Psoas muscle (tissue), 8 donors: ENCODE data around the gene KIF17. TPM values are rescaled to one million over a fixed set of nuclear protein-coding genes. Genes with fewer than 3 reads are reported as not detected.
"Not testable (repeated sequence)": the region's sequence is repeated elsewhere in the genome, so short reads cannot be mapped to it uniquely, and the experiment has no call there.

Experiments used
- ATAC-seq, 4 donors: fragments of 200-7000 bp; cut with Tn5 transposase; one replicate each; pipeline ENCODE4 v1.9.1; 2020; ENCODE audit warnings: moderate library complexity in 3 of 4, mild to moderate bottlenecking in 2 of 4
- DNase-seq, 2 donors: peaks; one replicate each; pipeline ENCODE4 v3.0.0-alpha.2; 2020
- H3K27ac ChIP-seq: fragments of 200-600 bp; one replicate; pipeline ENCODE4 v1.8.0; 2022
- H3K27me3 ChIP-seq, 3 donors: fragments of 200-600 bp in 1 of 3; one replicate each; pipeline versions ENCODE4 v1.6.1 to v1.8.0; 2013 to 2022; ENCODE audit warnings: low read length in 2 of 3, mild to moderate bottlenecking in 2 of 3, moderate library complexity in 1 of 3; ENCODE audit not compliant: insufficient read depth in 3 of 3
- H3K36me3 ChIP-seq, 2 donors: fragments of 200-600 bp in 1 of 2; one replicate each; pipeline versions ENCODE4 v1.6.1 to v1.8.0; 2013 to 2022; ENCODE audit warnings: low read depth in 1 of 2, mild to moderate bottlenecking in 1 of 2, moderate library complexity in 1 of 2; ENCODE audit not compliant: insufficient read depth in 1 of 2
- H3K4me1 ChIP-seq: fragments of 200-600 bp; one replicate; pipeline ENCODE4 v1.8.0; 2022
- H3K4me3 ChIP-seq: fragments of 200-600 bp; one replicate; pipeline ENCODE4 v1.8.0; 2022; ENCODE audit warnings: mild to moderate bottlenecking
- H3K9me3 ChIP-seq: fragments of 200-600 bp; one replicate; pipeline ENCODE4 v1.8.0; 2022
- CTCF ChIP-seq: fragments of 200-600 bp; IDR thresholded peaks from one replicate; pipeline ENCODE4 v1.8.0; 2022; ENCODE audit warnings: antibody characterized with exemption
- WGBS, 3 donors: extraction: QIAGEN DNeasy Blood & Tissue Kit; methylation state at CpG; one replicate each; pipeline versions ENCODE4 v1.1.6 to v1.1.7; 2013; 5-methylcytosine and 5-hydroxymethylcytosine counted together
- intact Hi-C, 2 donors: fragments of 100-400 bp; cut with DNase I; formaldehyde crosslinking; loops; one replicate each; pipeline versions ENCODE4 v1.11.0 to v1.14.2; 2022
- polyA plus RNA-seq, 3 donors: library from polyadenylated mRNA; stranded (reverse); fragments of 200-250 nt; gene quantifications; one replicate each; pipeline ENCODE4 v1.2.3, GENCODE V29; 2013
- total RNA-seq, 4 donors: library from RNA; stranded (reverse); fragmentation: NEBNext Ultra II Directional in 2 of 4; extraction: Animal tissue kit (Norgen Biotek cat#: 25700) in 2 of 4; gene quantifications; one replicate each; pipeline versions ENCODE4 v1.2.1 to v1.2.4, GENCODE V29; 2021 to 2023
- donor health status: healthy with polysubstance abuse.
- donor health status: DM: no; HTN: no; CAD: no; lungs with moderate emphysema.
- donor health status: Bipolar disorder and iron deficiency.
- donor health status: healthy.
- donor health status: DM: yes; HTN: yes; CAD: no.
- donor health status: DM: no; HTN: no; CAD: no.
- donor health status: DM: no; HTN: no; CAD: no.
- donor health status: DM: yes; HTN: yes; CAD: no.

Gene KIF17
- total and polyA plus RNA-seq, 7 donors = 1.1 to 3.4 (median 1.5) TPM

- WGBS, 3 donors = 90 to 92% (median 90%) methylated on average over 29 of the region's 29 CpGs
Measured at GRCh38 chr1:20721117-20722061, 3.6 kb upstream of the KIF17 start.

GRCh38 chr1:20720631-20721091 lies 2.9 kb upstream of the KIF17 start:
- H3K9me3 ChIP-seq = no peaks in the 10 kb centered on the region
- no peaks in the 10 kb centered on the region for H3K36me3 ChIP-seq
- no peak for TF ChIP-seq CTCF
- 87 to 90% (median 89%) methylated on average over 12 of the region's 12 CpGs for WGBS, 3 donors
- DNase-seq (peak in 1 of 2 donors; percentile 38), ATAC-seq (no peak)
- H3K27ac ChIP-seq = no peak overlapping the region
- peaks cover 0 to 25% (median 0%) of the 10 kb centered on the region in 3 donors for H3K27me3 ChIP-seq
- no peak overlapping the region for H3K4me3 ChIP-seq
- H3K4me1 ChIP-seq = no peaks in the 10 kb centered on the region
- intact Hi-C loops = no loop called here

More at GRCh38 chr1:20721117-20722061, 3.6 kb upstream of the KIF17 start:
- Histone ChIP-seq H3K4me1 (no peaks in the 10 kb centered on the region), H3K36me3 (no peaks in the 10 kb centered on the region), H3K27me3 (peaks cover 0 to 18% (median 0%) of the 10 kb centered on the region in 3 donors), H3K27ac (no peak overlapping the region), H3K9me3 (no peaks in the 10 kb centered on the region), H3K4me3 (no peak overlapping the region)
- intact Hi-C loops = no loop called here
- no peak for TF ChIP-seq CTCF
- ATAC-seq = no peak
- peak in 1 of 2 donors; percentile 42 for DNase-seq

- 79 to 86% (median 79%) methylated on average over 5 of the region's 5 CpGs for WGBS, 3 donors
- H3K9me3 ChIP-seq = no peaks in the 10 kb centered on the region
- H3K36me3 ChIP-seq = no peaks in the 10 kb centered on the region
- no peak overlapping the region for H3K4me3 ChIP-seq
- ATAC-seq (no peak), DNase-seq (peak in 1 of 2 donors; percentile 26)
- no peak overlapping the region for H3K27ac ChIP-seq
- intact Hi-C loops = no loop called here
- H3K27me3 ChIP-seq = peaks cover 0 to 29% (median 3%) of the 10 kb centered on the region in 3 donors
- H3K4me1 ChIP-seq = no peaks in the 10 kb centered on the region
- TF ChIP-seq CTCF = no peak
Measured at GRCh38 chr1:20719871-20720620, 2.2 kb upstream of the KIF17 start.

GRCh38 chr1:20719261-20719660 lies 1.5 kb upstream of the KIF17 start:
- Histone ChIP-seq H3K27me3 (peaks cover 0 to 29% (median 3%) of the 10 kb centered on the region in 3 donors), H3K4me3 (no peak overlapping the region), H3K36me3 (no peaks in the 10 kb centered on the region), H3K4me1 (no peaks in the 10 kb centered on the region), H3K27ac (no peak overlapping the region), H3K9me3 (no peaks in the 10 kb centered on the region)
- intact Hi-C loops = no loop called here
- ATAC-seq = no peak
- DNase-seq = peak in 1 of 2 donors; percentile 28
- TF ChIP-seq CTCF = no peak
- 87 to 91% (median 88%) methylated on average over 8 of the region's 8 CpGs for WGBS, 3 donors

GRCh38 chr1:20718343-20718882 lies 606 bp upstream of the KIF17 start:
- H3K9me3 ChIP-seq, H3K27ac ChIP-seq, H3K4me1 ChIP-seq, intact Hi-C loops, ATAC-seq, H3K36me3 ChIP-seq: not testable (repeated sequence)
- WGBS, 3 donors = 61 to 76% (median 64%) methylated on average over 17 of the region's 17 CpGs
- DNase-seq = peak in 1 of 2 donors; percentile 29
- Histone ChIP-seq H3K4me3 (peak overlapping the region; percentile 59), H3K27me3 (peaks cover 0 to 29% (median 3%) of the 10 kb centered on the region in 3 donors)
